ENCODE measurements around the gene PLPP4. TPM values are rescaled to one million over a fixed set of nuclear protein-coding genes. Genes with fewer than 3 reads are reported as not detected.

PLPP4 gene
- total RNA-seq, 1 experiment from 2014 or later = not detected

DNA sequence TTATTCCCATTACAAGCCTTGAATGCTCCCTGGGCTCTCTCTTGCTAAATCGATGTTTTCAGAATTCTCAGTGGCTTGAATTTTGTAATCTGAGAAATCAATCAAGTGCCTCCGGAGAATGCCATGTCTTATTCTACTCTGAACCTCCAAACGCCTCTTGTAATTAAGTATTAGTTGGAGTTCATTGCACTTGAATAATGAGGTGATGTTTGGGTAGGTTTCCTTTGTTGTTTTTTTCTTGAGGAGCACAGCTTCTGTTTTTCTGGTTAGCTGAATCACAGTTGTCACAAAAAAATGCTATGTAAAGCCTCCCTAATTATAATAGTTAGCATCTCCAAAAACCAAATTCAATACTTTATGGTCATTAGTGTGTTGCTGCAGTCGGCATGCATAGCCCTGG, 100.3 kb downstream of the PLPP4 start:
- H3K36me3 Mint-ChIP-seq (ENCODE audit: insufficient read depth in 1 of 3, low read depth in 3 of 3) = peaks cover 8 to 14% (median 10%) of the 10 kb centered on the region in 3 experiments; a peak in 6 of 7 replicates
- no CpG with 5 or more reads among the region's 4 CpGs for WGBS (ENCODE audit: extremely low coverage, insufficient read length, low lambda C conversion rate)
- H3T11ph ChIP-seq (ENCODE audit: low read length) = no peak overlapping the region
- H3K79me2 ChIP-seq (ENCODE audit: insufficient read depth, low read length) = no peaks in the 10 kb centered on the region
- H3K23me2 ChIP-seq (ENCODE audit: insufficient read length, low read depth, low read length, poor library complexity, severe bottlenecking) = no peaks in the 10 kb centered on the region
- H3K4me1 Mint-ChIP-seq = peaks cover 23 to 24% of the 10 kb centered on the region in 2 experiments
- H3K9me3 ChIP-seq (ENCODE audit: control insufficient read depth, low read depth, low read length) = peaks cover 10% of the 10 kb centered on the region
- no peak overlapping the region for H3K4me2 ChIP-seq (ENCODE audit: insufficient read depth, insufficient read length, low read length)
- H3K18ac ChIP-seq (ENCODE audit: insufficient read length, low read depth, low read length) = no peak overlapping the region
- no peaks in the 10 kb centered on the region for H3K27me3 ChIP-seq (ENCODE audit: insufficient read depth, low read length)
- H3K4ac ChIP-seq (ENCODE audit: low read depth, low read length) = no peak overlapping the region
- no peak overlapping the region for H3K14ac ChIP-seq (ENCODE audit: insufficient read depth, low read length)
- no peaks in the 10 kb centered on the region for H4K20me1 ChIP-seq (ENCODE audit: control insufficient read depth, insufficient read depth, insufficient read length)
- no peak overlapping the region for H4K5ac ChIP-seq (ENCODE audit: insufficient read length, low read depth, low read length)
- no peak overlapping the region for H2BK15ac ChIP-seq (ENCODE audit: low read depth, low read length)
- H2BK12ac ChIP-seq (ENCODE audit: insufficient read length, low read depth, low read length) = no peak overlapping the region
- peaks cover 16 to 17% of the 10 kb centered on the region in 2 experiments for H3K9me3 Mint-ChIP-seq
- H2BK120ac ChIP-seq (ENCODE audit: low read depth, low read length, poor library complexity, severe bottlenecking) = no peak overlapping the region
- H2BK20ac ChIP-seq (ENCODE audit: low read depth, low read length, poor library complexity, severe bottlenecking) = no peak overlapping the region
- H3K79me1 ChIP-seq (ENCODE audit: insufficient read depth, low read depth, low read length, poor library complexity, severe bottlenecking) = no peaks in the 10 kb centered on the region
- no peak overlapping the region for H3K4me3 Mint-ChIP-seq
- H3K56ac ChIP-seq (ENCODE audit: insufficient read length, low read depth, low read length) = no peak overlapping the region
- H3K27me3 Mint-ChIP-seq (ENCODE audit: low read depth) = peaks cover 34% of the 10 kb centered on the region
- no peak overlapping the region for H3K27ac Mint-ChIP-seq
- DNase-seq = no peak
- no peak overlapping the region for H3K9ac ChIP-seq (ENCODE audit: extremely low read depth, insufficient read length, low read length)
- no peak overlapping the region for H4K8ac ChIP-seq (replicated peaks; ENCODE audit: insufficient read length, low read depth, low read length)
- H2BK5ac ChIP-seq (ENCODE audit: insufficient read length, low read length) = no peak overlapping the region
- H4K91ac ChIP-seq (ENCODE audit: insufficient read length, low read depth, low read length) = no peak overlapping the region
- no peak overlapping the region for H2AK5ac ChIP-seq (ENCODE audit: insufficient read length, low read length)
- no peak overlapping the region for H2AFZ ChIP-seq (ENCODE audit: low read length)
- peaks cover 5% of the 10 kb centered on the region; the same call in 1 of the 2 replicates for H3K4me1 ChIP-seq (ENCODE audit: insufficient read depth, low read length)
- H3K23ac ChIP-seq (ENCODE audit: insufficient read length, low read depth, low read length) = no peak overlapping the region
- TF ChIP-seq, protein P1, sequence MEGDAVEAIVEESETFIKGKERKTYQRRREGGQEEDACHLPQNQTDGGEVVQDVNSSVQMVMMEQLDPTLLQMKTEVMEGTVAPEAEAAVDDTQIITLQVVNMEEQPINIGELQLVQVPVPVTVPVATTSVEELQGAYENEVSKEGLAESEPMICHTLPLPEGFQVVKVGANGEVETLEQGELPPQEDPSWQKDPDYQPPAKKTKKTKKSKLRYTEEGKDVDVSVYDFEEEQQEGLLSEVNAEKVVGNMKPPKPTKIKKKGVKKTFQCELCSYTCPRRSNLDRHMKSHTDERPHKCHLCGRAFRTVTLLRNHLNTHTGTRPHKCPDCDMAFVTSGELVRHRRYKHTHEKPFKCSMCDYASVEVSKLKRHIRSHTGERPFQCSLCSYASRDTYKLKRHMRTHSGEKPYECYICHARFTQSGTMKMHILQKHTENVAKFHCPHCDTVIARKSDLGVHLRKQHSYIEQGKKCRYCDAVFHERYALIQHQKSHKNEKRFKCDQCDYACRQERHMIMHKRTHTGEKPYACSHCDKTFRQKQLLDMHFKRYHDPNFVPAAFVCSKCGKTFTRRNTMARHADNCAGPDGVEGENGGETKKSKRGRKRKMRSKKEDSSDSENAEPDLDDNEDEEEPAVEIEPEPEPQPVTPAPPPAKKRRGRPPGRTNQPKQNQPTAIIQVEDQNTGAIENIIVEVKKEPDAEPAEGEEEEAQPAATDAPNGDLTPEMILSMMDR (conservative IDR thresholded peaks at IDR 0.05) = no peak
- no peak overlapping the region for H3K27ac ChIP-seq (ENCODE audit: insufficient read length, low read depth, low read length)

All from H9 (cell line).